GM06990 (cell line): Measurements from ENCODE around the gene CGB7.
"Not testable (repeated sequence)": the region's sequence is repeated elsewhere in the genome, so short reads cannot be mapped to it uniquely, and the experiment has no call there.

Source experiments
- DNase-seq: peaks from one replicate; pipeline ENCODE4 v3.0.0-alpha.2; 2011; ENCODE audit not compliant: insufficient read length; ENCODE audit errors: extremely low read depth
- H3K27me3 ChIP-seq: replicated peaks from 2 replicates; pipeline ENCODE4 v1.6.0; 2011; ENCODE audit warnings: low read length; ENCODE audit not compliant: control insufficient read depth, insufficient read depth
- H3K36me3 ChIP-seq: 2 replicates; pipeline ENCODE4 v1.5.1; 2011; ENCODE audit warnings: low read length; ENCODE audit not compliant: control insufficient read depth, insufficient read depth
- H3K4me3 ChIP-seq: replicated peaks from 2 replicates; pipeline ENCODE4 v1.5.1; 2011; ENCODE audit warnings: low read depth, mild to moderate bottlenecking, control low read depth, low read length
- TF ChIP-seq, protein P1 (sequence below): IDR thresholded peaks from 2 replicates; pipeline ENCODE4 v1.5.1; 2011; ENCODE audit warnings: low read length, control low read depth, mild to moderate bottlenecking, inconsistent platforms; ENCODE audit not compliant: insufficient read depth, poor library complexity, severe bottlenecking

The CGB7 gene

DNA sequence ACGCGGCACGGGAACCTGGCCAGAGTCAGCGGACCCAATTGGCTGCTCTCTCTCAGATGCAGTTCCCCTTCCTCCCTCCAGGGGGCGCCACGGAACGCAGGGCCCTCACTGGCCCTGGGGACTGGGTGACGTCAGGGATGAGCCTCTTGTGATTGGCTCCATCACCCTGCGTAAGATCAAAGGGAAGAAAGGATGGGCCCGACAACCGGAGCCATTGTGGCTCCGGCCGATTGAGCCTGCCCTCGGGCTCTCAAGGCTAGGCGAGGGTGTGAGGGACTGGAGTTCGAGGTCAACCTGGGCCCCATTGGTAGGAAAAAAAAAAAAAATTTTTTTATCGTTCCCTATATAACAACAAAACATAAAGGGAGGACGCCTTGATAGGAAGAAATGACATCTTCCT lies 20.7 kb downstream of the CGB7 start, which contains the start of gene CGB1:
Gene CGB1 (minus strand): TSS at position 81 of the 400 bp plus-strand sequence. CDS start 184 bp downstream, outside the sequence.
- H3K27me3 ChIP-seq, DNase-seq, H3K36me3 ChIP-seq, H3K4me3 ChIP-seq: not testable (repeated sequence)
- TF ChIP-seq, protein P1, sequence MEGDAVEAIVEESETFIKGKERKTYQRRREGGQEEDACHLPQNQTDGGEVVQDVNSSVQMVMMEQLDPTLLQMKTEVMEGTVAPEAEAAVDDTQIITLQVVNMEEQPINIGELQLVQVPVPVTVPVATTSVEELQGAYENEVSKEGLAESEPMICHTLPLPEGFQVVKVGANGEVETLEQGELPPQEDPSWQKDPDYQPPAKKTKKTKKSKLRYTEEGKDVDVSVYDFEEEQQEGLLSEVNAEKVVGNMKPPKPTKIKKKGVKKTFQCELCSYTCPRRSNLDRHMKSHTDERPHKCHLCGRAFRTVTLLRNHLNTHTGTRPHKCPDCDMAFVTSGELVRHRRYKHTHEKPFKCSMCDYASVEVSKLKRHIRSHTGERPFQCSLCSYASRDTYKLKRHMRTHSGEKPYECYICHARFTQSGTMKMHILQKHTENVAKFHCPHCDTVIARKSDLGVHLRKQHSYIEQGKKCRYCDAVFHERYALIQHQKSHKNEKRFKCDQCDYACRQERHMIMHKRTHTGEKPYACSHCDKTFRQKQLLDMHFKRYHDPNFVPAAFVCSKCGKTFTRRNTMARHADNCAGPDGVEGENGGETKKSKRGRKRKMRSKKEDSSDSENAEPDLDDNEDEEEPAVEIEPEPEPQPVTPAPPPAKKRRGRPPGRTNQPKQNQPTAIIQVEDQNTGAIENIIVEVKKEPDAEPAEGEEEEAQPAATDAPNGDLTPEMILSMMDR: peak; percentile 53

DNA sequence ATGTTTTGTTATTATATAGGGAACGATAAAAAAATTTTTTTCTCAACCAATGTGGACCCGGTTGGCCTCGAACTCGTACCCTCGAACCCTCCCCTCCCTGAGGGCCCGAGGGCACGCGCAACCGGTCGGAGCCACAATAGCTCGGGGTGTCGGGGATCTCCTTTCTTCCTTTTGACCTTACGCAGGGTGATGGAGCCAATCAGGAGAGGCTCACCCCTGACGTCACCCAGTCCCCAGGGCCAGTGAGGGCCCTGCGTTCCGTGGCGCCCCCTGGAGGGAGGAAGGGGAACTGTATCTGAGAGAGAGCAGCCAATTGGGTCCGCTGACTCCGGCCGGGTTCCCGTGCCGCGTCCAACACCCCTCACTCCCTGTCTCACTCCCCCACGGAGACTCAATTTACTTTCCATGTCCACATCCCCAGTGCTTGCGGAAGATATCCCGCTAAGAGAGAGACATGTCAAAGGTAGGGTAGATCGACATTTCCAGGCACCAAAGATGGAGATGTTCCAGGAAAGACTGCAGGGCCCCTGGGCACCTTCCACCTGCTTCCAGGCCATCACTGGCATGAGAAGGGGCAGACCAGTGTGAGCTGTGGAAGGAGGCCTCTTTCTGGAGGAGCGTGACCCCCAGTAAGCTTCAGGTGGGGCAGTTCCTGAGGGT lies 25.8 kb downstream of the CGB7 start, which contains the start of gene CGB2:
Gene CGB2 (plus strand): TSS at position 249 of the 660 bp plus-strand sequence. CDS start 206 bp downstream, at position 455.
- not testable (repeated sequence) for H3K36me3 ChIP-seq, DNase-seq
- TF ChIP-seq, protein P1: peak; percentile 36

DNA sequence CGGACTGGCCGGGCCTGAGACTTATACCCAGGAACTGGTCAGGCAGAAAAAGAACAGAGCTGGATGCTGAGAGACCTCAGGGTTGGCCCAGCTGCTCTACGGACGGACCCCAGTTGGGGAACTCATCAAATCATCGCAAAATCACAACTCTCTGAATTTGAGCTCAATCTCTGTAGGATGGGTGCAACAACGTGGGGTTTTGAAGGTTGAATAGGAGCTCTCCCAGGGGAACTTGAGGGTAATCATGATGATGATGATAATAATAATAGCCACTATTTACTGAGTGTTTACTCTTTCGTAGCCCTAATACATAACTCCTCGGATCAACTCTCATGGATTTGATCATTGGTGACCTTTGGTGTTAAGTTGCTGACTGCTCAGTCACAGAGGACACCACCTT lies 27.2 kb downstream of the CGB7 start:
- H3K27me3 ChIP-seq, DNase-seq, H3K36me3 ChIP-seq, H3K4me3 ChIP-seq: not testable (repeated sequence)

More for the DNA sequence above, 25.8 kb downstream of the CGB7 start, which contains the start of gene CGB2:
- H3K4me3 ChIP-seq, H3K27me3 ChIP-seq: not testable (repeated sequence)

DNA sequence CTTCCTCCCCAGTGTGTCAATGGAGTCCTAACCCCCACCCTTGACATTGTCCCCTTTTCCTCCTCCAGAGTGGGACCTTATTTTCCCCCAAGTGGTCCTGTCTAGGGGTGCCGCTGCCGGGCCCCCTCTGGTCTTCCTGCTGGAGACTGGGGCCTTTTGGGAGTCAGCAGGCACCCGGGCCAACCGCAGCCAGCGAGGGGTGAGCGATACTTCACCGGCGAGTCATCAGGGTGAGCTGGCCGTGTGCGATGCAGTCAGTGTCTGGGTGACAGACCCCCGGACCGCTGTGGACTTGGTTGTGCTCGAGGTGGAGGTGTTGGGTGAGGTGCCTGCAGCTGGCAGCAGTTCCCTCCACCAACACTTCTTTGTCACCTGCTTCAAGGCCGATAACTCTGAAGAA lies 27.8 kb downstream of the CGB7 start:
- H3K27me3 ChIP-seq, DNase-seq, H3K36me3 ChIP-seq, H3K4me3 ChIP-seq: not testable (repeated sequence)

DNA sequence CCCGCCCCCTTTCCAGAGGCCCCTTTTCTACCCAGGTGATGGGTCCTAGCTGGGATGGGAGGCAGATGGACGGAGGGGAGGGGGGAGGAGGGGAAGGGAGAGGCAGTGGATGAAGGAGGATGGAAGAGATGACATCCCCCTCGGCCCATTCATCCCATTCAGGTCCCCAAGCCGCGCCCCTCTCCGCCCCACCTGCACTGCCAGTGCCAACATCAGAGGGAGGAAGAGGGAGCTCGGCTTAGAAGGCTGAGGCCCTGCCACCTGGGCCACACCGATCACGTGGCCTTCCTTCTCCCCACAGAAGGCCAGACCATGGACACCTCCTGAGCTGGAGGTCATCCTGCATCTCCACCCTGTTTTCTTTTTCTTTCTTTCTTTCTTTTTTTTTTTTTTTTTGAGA lies 28.9 kb downstream of the CGB7 start:
- not testable (repeated sequence) for H3K4me3 ChIP-seq, H3K27me3 ChIP-seq, H3K36me3 ChIP-seq, DNase-seq

DNA sequence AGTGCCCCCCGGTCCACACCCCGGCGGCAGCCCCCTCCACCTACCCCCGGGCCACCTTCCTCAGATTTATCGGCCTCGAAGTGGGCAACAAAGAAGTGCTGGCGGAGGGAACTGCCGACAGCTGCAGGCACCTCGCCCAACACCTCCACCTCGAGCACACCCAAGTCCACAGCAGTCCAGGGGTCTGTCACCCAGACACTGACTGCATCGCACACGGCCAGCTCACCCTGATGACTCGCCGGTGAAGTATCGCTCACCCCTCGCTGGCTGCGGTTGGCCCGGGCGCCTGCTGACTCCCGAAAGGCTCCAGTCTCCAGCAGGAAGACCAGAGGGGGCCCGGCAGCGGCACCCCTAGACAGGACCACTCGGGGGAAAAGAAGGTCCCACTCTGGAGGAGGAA lies 31.9 kb downstream of the CGB7 start:
- not testable (repeated sequence) for H3K27me3 ChIP-seq, DNase-seq, H3K36me3 ChIP-seq, H3K4me3 ChIP-seq

DNA sequence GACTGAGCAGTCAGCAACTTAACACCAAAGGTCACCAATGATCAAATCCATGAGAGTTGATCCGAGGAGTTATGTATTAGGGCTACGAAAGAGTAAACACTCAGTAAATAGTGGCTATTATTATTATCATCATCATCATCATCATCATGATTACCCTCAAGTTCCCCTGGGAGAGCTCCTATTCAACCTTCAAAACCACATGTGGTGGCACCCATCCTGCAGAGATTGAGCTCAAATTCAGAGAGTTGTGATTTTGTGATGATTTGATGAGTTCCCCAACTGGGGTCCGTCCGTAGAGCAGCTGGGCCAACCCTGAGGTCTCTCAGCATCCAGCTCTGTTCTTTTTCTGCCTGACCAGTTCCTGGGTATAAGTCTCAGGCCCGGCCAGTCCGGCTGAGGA lies 32.5 kb downstream of the CGB7 start:
- H3K36me3 ChIP-seq, H3K4me3 ChIP-seq, DNase-seq, H3K27me3 ChIP-seq: not testable (repeated sequence)

DNA sequence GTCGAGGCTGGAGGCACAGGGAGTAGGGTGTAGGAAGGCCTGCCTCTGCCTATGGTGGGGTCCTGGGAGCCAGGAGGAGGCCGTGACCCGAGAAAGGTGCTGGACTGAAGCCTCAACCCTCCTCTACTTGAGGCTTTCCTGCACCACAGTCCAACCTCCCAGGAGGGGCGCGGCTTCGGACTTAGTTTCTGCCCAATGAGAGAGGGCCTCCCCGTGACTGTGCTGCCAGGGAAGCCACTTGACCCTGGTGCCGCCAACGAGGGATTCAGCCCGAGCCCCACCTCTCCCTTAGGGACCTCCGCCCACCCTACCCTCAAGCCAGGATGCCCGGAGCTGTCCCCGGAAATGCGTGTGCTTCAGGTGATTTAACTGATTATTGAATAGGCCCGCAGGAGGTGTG lies 33.3 kb downstream of the CGB7 start, which contains the start of gene CGB3:
Gene CGB3 (minus strand): TSS at position 101 of the 400 bp plus-strand sequence. CDS start 362 bp downstream, outside the sequence.
- not testable (repeated sequence) for H3K36me3 ChIP-seq, H3K27me3 ChIP-seq, H3K4me3 ChIP-seq, DNase-seq

DNA sequence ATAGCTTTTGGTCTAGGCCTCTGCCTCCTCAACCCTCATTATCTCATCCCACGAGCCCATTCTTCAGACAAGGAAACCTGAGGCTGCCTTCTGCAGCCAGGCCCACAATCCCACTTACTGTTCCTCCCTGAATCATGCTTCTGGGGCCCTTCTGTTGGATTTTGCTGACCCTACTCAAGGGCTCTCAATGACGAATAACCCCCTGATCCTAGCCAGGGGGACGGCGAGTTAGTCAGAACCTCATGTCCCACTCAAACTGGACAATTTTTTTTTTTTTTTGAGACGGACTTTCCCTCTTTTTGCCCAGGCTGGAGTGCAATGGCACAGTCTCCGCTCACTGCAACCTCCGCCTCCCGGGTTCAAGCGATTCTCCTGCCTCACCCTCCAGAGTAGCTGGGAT lies 35.4 kb downstream of the CGB7 start:
- Histone ChIP-seq H3K27me3 (no peaks in the 10 kb centered on the region), H3K36me3 (no peaks in the 10 kb centered on the region), H3K4me3 (no peak overlapping the region)
- TF ChIP-seq, protein P1: no peak
- DNase-seq: no peak
